ENCODE results near the gene FIG4. TPM values are rescaled to one million over a fixed set of nuclear protein-coding genes. Genes with fewer than 3 reads are reported as not detected.
A peak's percentile ranks its signal among the peaks of the same experiment; 100 is the strongest.

Gene FIG4
- polyA plus RNA-seq (2011; rRNA removed): 11.2 and 20.9 TPM in 2 replicates
- 9.8 and 10.0 TPM in 2 replicates for polyA minus RNA-seq (2011; rRNA and poly(A)+ RNA removed)

DNA sequence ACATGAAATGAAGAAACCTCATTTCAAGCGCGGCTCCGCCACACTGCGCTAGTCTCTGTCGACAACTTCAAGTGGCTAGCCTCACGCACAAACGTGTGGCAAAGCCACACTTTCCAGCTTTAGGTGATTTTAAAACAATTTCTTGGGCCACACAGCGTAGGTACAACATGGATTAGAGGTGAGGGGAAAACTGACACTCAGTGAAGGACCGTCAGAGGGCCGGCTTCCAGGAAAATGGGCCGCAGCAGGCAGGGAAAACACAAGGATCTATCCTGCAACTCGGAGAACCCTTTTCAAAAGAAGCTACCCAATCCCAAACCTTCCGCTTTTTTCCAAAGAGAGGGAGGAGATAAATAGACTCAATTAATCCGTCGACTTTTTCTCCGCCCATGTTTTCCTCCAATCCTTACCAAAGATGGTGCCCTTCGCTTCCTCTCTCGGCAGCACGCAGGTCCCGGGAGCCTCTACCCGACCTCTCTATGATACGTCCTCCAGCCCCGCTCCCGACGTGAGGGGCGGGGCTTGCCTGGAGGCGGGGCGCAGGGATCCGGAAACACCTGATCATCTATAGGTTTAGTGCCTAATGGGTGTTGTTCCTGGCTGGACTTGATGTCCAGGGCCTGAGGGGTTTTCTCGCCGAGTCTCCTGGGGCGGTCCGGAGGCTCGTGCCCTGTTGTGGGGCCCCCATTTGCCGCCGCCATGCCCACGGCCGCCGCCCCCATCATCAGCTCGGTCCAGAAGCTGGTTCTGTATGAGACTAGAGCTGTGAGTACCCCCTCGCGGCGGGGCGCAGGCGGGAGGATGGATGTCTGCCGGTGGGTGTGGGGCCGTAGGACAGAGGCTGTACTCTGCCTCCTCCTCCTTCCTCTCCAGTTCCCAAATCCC lies at the start of gene FIG4, which contains the start of gene AK9:
Gene FIG4 (plus strand): TSS at position 560 of the 885 bp plus-strand sequence. CDS start 140 bp downstream, at position 700.
Gene AK9 (minus strand): TSS at position 466 of the 885 bp plus-strand sequence. CDS start 15,457 bp downstream, outside the sequence.
- CTCF ChIA-PET: interaction anchor here (0.6 to 1.4 kb wide), 4 partner anchors 14 to 348 kb away, joined by 3 to 6 read pairs (median 3); no protein-coding TSS in a partner anchor
- Histone ChIP-seq H3K27me3 (ENCODE audit: control insufficient read depth, insufficient read depth, low read length) (no peaks in the 10 kb centered on the region), H3K36me3 (ENCODE audit: control insufficient read depth, insufficient read depth, low read length) (no peaks in the 10 kb centered on the region), H3K4me3 (ENCODE audit: low read depth, low read length) (peak within 1 kb of the TSS; percentile 71)
- POLR2A ChIA-PET: no interaction called here
- TF ChIP-seq, protein P1, sequence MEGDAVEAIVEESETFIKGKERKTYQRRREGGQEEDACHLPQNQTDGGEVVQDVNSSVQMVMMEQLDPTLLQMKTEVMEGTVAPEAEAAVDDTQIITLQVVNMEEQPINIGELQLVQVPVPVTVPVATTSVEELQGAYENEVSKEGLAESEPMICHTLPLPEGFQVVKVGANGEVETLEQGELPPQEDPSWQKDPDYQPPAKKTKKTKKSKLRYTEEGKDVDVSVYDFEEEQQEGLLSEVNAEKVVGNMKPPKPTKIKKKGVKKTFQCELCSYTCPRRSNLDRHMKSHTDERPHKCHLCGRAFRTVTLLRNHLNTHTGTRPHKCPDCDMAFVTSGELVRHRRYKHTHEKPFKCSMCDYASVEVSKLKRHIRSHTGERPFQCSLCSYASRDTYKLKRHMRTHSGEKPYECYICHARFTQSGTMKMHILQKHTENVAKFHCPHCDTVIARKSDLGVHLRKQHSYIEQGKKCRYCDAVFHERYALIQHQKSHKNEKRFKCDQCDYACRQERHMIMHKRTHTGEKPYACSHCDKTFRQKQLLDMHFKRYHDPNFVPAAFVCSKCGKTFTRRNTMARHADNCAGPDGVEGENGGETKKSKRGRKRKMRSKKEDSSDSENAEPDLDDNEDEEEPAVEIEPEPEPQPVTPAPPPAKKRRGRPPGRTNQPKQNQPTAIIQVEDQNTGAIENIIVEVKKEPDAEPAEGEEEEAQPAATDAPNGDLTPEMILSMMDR (IDR thresholded peaks at IDR 0.05; ENCODE audit: insufficient read depth, low read depth, low read length): peak; percentile 56
- DNase-seq (ENCODE audit: low read depth): peak; percentile 67

DNA sequence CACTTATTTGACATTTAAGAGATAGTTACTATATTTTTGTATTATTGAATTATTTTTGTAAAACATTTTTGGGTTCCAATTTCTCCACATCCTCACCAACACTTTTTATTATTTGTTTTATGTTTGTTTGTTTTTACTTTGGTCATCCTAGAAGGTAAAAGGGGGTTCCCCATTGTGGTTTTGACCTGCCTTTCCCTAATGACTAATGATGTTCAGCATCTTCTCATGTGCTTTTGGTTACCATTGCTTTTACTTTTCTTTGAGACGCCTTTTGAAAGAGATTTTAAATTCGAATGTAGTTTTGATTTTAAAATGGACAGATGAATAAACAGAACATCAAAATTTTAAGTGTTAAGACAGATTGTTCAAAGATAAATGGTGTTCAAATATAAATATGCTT lies 47.0 kb upstream of the FIG4 start:
- Histone ChIP-seq H3K36me3 (ENCODE audit: control insufficient read depth, insufficient read depth, low read length) (no peaks in the 10 kb centered on the region), H3K27me3 (ENCODE audit: control insufficient read depth, insufficient read depth, low read length) (no peaks in the 10 kb centered on the region), H3K4me3 (ENCODE audit: low read depth, low read length) (no peak overlapping the region)
- no peak for DNase-seq (ENCODE audit: low read depth)
- CTCF ChIA-PET: no interaction called here
- POLR2A ChIA-PET: no interaction called here
- TF ChIP-seq, protein P1 (IDR thresholded peaks at IDR 0.05; ENCODE audit: insufficient read depth, low read depth, low read length): no peak

DNA sequence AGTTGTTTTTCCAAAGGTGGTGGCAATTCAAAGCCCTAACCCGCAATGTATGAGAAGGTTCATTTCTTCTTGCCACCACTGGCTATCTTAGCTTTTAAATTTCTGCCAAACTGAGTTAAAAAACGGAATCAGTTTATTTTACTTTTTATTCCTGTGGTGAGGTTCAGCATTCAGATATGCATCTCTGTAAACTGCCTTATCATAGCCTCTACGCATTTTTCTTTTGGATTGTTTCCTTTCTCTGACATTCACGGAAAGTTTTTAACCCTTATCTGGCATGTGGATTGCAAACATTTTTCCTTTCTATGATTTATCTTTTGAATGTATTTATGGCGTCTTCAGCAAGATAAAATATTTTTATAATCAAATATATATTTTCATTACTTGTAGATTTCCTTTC lies 37.8 kb upstream of the FIG4 start:
- ChIA-PET CTCF (no interaction called here), POLR2A (no interaction called here)
- no peak for DNase-seq (ENCODE audit: low read depth)
- Histone ChIP-seq H3K36me3 (ENCODE audit: control insufficient read depth, insufficient read depth, low read length) (no peaks in the 10 kb centered on the region), H3K27me3 (ENCODE audit: control insufficient read depth, insufficient read depth, low read length) (no peaks in the 10 kb centered on the region), H3K4me3 (ENCODE audit: low read depth, low read length) (no peak overlapping the region)
- TF ChIP-seq, protein P1 (IDR thresholded peaks at IDR 0.05; ENCODE audit: insufficient read depth, low read depth, low read length): no peak

DNA sequence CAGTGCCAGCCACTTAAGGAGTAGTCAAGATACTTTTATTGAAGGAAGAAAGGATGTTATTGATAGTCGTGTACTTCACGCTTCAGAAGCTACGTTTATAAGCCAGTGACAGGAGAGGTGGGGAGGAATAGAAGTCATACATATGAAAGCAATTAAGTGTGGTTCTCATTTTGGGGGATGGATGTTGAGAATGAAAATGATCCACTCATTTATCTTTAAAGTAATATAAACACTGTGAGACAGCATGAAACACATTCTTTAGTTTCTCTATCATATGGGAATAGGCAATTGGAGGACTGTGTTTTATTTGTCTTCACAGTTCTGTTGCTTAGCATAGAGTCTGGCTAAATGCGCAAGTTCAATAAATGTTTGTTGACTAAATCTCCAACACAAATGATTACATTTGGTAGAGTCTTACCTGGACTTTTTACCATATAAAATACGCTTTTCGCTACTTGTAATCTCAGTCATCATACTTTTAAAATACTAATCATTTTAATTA lies 35.3 kb upstream of the FIG4 start:
- ChIA-PET POLR2A (no interaction called here), CTCF (interaction anchor here (1.4 kb wide), 1 partner anchor 16 kb away, joined by 3 read pairs; no protein-coding TSS in a partner anchor)
- H3K27me3 ChIP-seq (ENCODE audit: control insufficient read depth, insufficient read depth, low read length): no peaks in the 10 kb centered on the region
- H3K36me3 ChIP-seq (ENCODE audit: control insufficient read depth, insufficient read depth, low read length): no peaks in the 10 kb centered on the region
- no peak for DNase-seq (ENCODE audit: low read depth)
- no peak overlapping the region for H3K4me3 ChIP-seq (ENCODE audit: low read depth, low read length)
- TF ChIP-seq, protein P1 (IDR thresholded peaks at IDR 0.05; ENCODE audit: insufficient read depth, low read depth, low read length): no peak

Data from BJ (cell line).